ENCODE data around the gene RASSF3.

Gene RASSF3

GRCh38 chr12:64736771-64737170 lies 126.5 kb downstream of the RASSF3 start:
- DNase-seq, result no peak

GRCh38 chr12:64737539-64737938 lies 127.2 kb downstream of the RASSF3 start:
- DNase-seq, result no peak

- DNase-seq, result no peak
Measured at GRCh38 chr12:64739778-64740177, 129.5 kb downstream of the RASSF3 start.

DNA sequence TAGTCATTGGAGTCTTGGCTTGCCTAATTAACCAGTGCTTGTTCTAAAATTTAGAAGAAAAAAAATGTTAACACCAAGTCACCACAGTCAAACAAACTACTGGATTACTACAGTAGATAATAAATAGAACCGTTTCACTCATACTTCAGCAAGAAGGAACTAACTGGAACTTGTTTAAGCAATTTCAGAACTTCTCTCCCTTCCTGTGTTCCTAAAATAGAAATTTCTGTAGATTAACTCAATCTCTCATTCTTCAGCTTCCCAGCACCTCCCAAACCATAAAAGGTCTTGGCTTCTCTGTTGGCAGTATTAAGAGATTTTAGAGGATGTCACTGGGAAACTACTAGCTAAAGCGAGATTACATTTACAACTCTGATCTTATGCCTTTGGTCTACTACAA lies 130.4 kb downstream of the RASSF3 start:
- DNase-seq, result no peak

GRCh38 chr12:64742416-64742815 lies 132.1 kb downstream of the RASSF3 start:
- no peak for DNase-seq

- DNase-seq, result no peak
Measured at GRCh38 chr12:64743206-64743605, 132.9 kb downstream of the RASSF3 start.

GRCh38 chr12:64744422-64745258 lies 134.3 kb downstream of the RASSF3 start:
- no peak for DNase-seq

DNA sequence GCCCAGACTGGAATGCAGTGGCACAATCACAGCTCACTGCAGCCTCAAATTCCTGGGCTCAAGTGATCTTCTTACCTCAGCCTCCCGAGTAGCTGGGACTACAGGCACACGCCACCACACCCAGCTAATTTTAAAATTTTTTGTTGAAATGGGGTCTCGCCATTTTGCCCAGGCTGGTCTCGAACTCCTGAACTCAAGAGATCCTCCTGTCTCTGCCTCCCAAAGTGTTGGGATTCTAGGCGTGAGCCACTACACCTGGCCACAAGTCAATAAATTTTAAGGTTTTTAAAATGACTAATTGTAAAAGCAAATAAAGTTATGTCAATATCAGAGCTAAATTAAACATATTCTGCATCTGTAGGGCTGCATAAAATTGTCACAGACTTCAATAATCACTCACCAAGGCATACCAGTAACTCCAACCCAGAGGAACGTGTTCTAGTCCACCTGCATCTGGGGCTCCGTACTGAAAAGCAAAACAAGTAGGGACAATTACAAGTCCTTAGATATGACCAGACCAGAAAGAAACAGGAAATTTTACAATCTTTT lies 135.0 kb downstream of the RASSF3 start:
- DNase-seq, result peak; percentile 71

GRCh38 chr12:64745980-64746379 lies 135.7 kb downstream of the RASSF3 start:
- DNase-seq, result no peak

- no peak for DNase-seq
Measured at GRCh38 chr12:64746663-64747062, 136.4 kb downstream of the RASSF3 start.

All from islet precursor cell (in vitro differentiated cells).